ENCODE data around the gene KTI12.

Gene KTI12

DNA sequence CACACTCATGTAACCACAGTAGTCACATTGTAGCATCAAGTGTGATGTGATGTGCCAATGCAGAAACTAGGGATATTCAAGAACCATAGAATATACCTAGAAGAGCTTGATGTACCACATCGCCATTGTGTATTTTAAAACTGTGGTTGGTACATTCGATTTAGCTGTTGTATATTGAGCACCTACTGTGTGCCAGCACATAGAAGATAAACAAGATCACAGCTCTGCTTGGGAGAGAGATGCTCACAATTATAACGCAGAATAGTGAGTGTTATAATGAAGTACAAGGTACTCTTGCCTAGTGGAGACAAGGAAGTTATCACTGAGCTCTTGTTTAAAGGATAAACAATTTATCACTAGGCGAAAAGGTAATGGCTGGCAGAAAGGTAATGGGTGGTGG lies 27.2 kb upstream of the KTI12 start:
- Mint-ChIP-seq H3K9me3 (no peaks in the 10 kb centered on the region), H3K36me3 (ENCODE audit: low read depth) (peaks cover 49% of the 10 kb centered on the region), H3K4me3 (no peak overlapping the region), H3K27me3 (ENCODE audit: low read depth) (no peaks in the 10 kb centered on the region), H3K4me1 (peaks cover 23% of the 10 kb centered on the region), H3K27ac (no peak overlapping the region)
- TF ChIP-seq, protein P1, sequence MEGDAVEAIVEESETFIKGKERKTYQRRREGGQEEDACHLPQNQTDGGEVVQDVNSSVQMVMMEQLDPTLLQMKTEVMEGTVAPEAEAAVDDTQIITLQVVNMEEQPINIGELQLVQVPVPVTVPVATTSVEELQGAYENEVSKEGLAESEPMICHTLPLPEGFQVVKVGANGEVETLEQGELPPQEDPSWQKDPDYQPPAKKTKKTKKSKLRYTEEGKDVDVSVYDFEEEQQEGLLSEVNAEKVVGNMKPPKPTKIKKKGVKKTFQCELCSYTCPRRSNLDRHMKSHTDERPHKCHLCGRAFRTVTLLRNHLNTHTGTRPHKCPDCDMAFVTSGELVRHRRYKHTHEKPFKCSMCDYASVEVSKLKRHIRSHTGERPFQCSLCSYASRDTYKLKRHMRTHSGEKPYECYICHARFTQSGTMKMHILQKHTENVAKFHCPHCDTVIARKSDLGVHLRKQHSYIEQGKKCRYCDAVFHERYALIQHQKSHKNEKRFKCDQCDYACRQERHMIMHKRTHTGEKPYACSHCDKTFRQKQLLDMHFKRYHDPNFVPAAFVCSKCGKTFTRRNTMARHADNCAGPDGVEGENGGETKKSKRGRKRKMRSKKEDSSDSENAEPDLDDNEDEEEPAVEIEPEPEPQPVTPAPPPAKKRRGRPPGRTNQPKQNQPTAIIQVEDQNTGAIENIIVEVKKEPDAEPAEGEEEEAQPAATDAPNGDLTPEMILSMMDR (IDR thresholded peaks at IDR 0.05; ENCODE audit: unreplicated experiment in 3 of 3): no peak

DNA sequence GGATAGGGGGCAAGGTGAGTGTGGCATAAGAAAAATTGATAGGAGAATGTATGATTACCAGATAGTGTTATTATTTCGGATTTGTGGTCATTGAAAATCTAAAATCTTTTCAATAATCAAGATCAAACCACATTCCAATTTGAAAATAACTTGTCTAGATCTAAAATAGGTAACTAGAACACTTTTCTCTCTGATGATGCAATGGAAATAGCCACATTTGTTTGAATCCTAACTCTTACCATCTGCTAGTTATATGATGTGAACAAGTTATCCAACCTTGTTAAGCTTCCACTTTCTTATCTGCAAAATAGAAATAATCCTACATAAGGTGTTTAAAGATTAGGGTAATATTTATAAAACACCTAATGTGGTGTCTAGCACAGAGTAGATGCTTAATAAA lies 26.3 kb upstream of the KTI12 start:
- Mint-ChIP-seq H3K4me1 (peaks cover 26% of the 10 kb centered on the region), H3K27me3 (ENCODE audit: low read depth) (no peaks in the 10 kb centered on the region), H3K9me3 (no peaks in the 10 kb centered on the region), H3K27ac (no peak overlapping the region), H3K4me3 (no peak overlapping the region), H3K36me3 (ENCODE audit: low read depth) (peaks cover 45% of the 10 kb centered on the region)
- TF ChIP-seq, protein P1 (IDR thresholded peaks at IDR 0.05; ENCODE audit: unreplicated experiment in 3 of 3): no peak

DNA sequence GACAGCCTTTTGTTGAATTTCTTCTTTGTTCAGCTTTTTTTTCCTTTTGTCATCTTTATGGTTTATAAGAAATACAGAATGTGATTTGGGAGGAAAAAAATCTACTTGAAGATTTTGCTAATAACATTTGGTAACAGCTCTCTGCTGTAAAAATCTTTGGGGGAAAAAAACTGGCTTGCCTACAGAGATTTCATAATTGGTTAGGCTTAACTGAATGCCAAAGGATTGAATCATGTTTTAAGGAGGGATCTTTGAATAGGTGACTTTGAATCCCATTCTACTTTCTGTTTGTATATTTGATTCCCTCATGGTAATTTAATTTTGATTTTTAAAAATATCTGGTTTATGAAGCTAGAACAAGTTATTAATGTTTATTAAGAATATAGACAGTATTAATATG lies 25.7 kb upstream of the KTI12 start:
- Mint-ChIP-seq H3K27me3 (ENCODE audit: low read depth) (no peaks in the 10 kb centered on the region), H3K4me3 (peak overlapping the region; percentile 66 to 99 (median 71)), H3K4me1 (peaks cover 31% of the 10 kb centered on the region), H3K36me3 (ENCODE audit: low read depth) (peaks cover 40% of the 10 kb centered on the region), H3K9me3 (no peaks in the 10 kb centered on the region), H3K27ac (peak overlapping the region in 2 of 3 experiments; percentile 9 to 35)
- TF ChIP-seq, protein P1 (IDR thresholded peaks at IDR 0.05; ENCODE audit: unreplicated experiment in 3 of 3): no peak

GRCh38 chr1:52057876-52058415 lies 24.3 kb upstream of the KTI12 start:
- H3K27me3 Mint-ChIP-seq (ENCODE audit: low read depth): no peaks in the 10 kb centered on the region
- peak overlapping the region; percentile 94 to 98 (median 96) for H3K27ac Mint-ChIP-seq
- TF ChIP-seq, protein P1 (IDR thresholded peaks at IDR 0.05; ENCODE audit: unreplicated experiment in 3 of 3): no peak
- peak overlapping the region; percentile 93 to 100 (median 99) for H3K4me3 Mint-ChIP-seq
- H3K4me1 Mint-ChIP-seq: peaks cover 39% of the 10 kb centered on the region
- no peaks in the 10 kb centered on the region for H3K9me3 Mint-ChIP-seq
- peaks cover 28% of the 10 kb centered on the region for H3K36me3 Mint-ChIP-seq (ENCODE audit: low read depth)

DNA sequence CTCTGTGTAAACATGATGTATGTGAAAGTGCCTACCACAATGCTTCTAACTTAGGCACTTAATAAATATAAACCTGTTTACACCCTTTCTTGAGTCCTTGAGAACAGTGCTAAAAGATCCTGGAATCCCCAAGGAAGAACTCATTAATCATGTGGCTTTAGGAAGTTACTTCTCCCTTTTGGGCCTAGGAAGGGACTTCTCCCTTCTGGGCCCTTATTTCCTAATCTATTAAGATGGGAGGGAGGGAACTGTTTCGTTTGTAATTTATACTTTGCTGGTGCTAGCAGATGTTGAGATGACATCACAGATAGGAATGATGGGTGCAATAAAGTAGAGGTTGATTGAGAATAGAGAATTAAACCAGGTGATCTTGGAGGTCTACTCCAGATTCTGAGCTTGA lies 23.6 kb upstream of the KTI12 start:
- peaks cover 43% of the 10 kb centered on the region for H3K4me1 Mint-ChIP-seq
- H3K9me3 Mint-ChIP-seq: no peaks in the 10 kb centered on the region
- no peaks in the 10 kb centered on the region for H3K27me3 Mint-ChIP-seq (ENCODE audit: low read depth)
- H3K27ac Mint-ChIP-seq: peak overlapping the region; percentile 94 to 98 (median 96)
- H3K36me3 Mint-ChIP-seq (ENCODE audit: low read depth): peaks cover 25% of the 10 kb centered on the region
- peak overlapping the region; percentile 93 to 100 (median 99) for H3K4me3 Mint-ChIP-seq
- TF ChIP-seq, protein P1 (IDR thresholded peaks at IDR 0.05; ENCODE audit: unreplicated experiment in 3 of 3): no peak

GRCh38 chr1:52056937-52057231 lies 23.3 kb upstream of the KTI12 start:
- H3K27ac Mint-ChIP-seq: peak overlapping the region; percentile 94 to 98 (median 96)
- TF ChIP-seq, protein P1 (IDR thresholded peaks at IDR 0.05; ENCODE audit: unreplicated experiment in 3 of 3): no peak
- H3K4me3 Mint-ChIP-seq: peak overlapping the region; percentile 93 to 100 (median 99)
- peaks cover 45% of the 10 kb centered on the region for H3K4me1 Mint-ChIP-seq
- no peaks in the 10 kb centered on the region for H3K27me3 Mint-ChIP-seq (ENCODE audit: low read depth)
- H3K9me3 Mint-ChIP-seq: no peaks in the 10 kb centered on the region
- H3K36me3 Mint-ChIP-seq (ENCODE audit: low read depth): peaks cover 26% of the 10 kb centered on the region

All from nephron (organoid).